ENCODE results near the gene CYP19A1. TPM values are rescaled to one million over a fixed set of nuclear protein-coding genes. Genes with fewer than 3 reads are reported as not detected.

The CYP19A1 gene
- total RNA-seq, 1 experiment from 2014 or later, result not detected

GRCh38 chr15:51346136-51346535 is 7.7 kb upstream of the CYP19A1 start:
- H3K4me3 ChIP-seq (replicated peaks in 1 of 2; ENCODE audit: low read depth in 1 of 2, low read length in 2 of 2), result no peak overlapping the region
- H2AFZ ChIP-seq (ENCODE audit: low read depth, low read length, poor library complexity, severe bottlenecking), result no peak overlapping the region
- intact Hi-C loops (cut with micrococcal nuclease), result no loop called here
- H3K4me2 ChIP-seq (ENCODE audit: low read length), result no peak overlapping the region
- no peak overlapping the region for H3K9ac ChIP-seq (ENCODE audit: low read length)
- H3K79me2 ChIP-seq (ENCODE audit: insufficient read depth, low read length), result no peaks in the 10 kb centered on the region
- H3K36me3 ChIP-seq (ENCODE audit: control insufficient read depth in 1 of 2, insufficient read depth in 2 of 2, low read length in 2 of 2), result no peaks in the 10 kb centered on the region
- DNase-seq (ENCODE audit: low read depth, low spot score) (no peak), ATAC-seq (no peak)
- RAD21 ChIA-PET (ENCODE audit: low non-redundant PET in 1 of 2, low total read pairs in 2 of 2, uncharacterized antibody in 2 of 2, unreplicated experiment in 2 of 2), result no interaction called here
- no TSS peak for BruUV-seq (replicated peaks)
- H3K27me3 ChIP-seq (ENCODE audit: insufficient read depth, low read length), result no peaks in the 10 kb centered on the region
- no peaks in the 10 kb centered on the region for H3K9me2 ChIP-seq (ENCODE audit: insufficient read depth)
- CTCF ChIA-PET, result no interaction called here
- no peak for TF ChIP-seq POLR2AphosphoS5 (IDR thresholded peaks at IDR 0.05; ENCODE audit: low read depth, low read length)
- TF ChIP-seq ZFX (IDR thresholded peaks at IDR 0.05), result no peak
- no peak for TF ChIP-seq RAD21 (IDR thresholded peaks at IDR 0.05; ENCODE audit: low read depth)
- no peak for TF ChIP-seq TCF7L2 (IDR thresholded peaks at IDR 0.05; ENCODE audit: borderline replicate concordance, extremely low read depth, insufficient read depth, insufficient read length)
- TF ChIP-seq EZH2 (IDR thresholded peaks at IDR 0.05), result no peak
- TF ChIP-seq SRF (IDR thresholded peaks at IDR 0.05; ENCODE audit: low read depth), result no peak
- TF ChIP-seq YY1 (IDR thresholded peaks at IDR 0.05; ENCODE audit: extremely low read depth, insufficient replicate concordance, low read depth, low read length), result no peak
- no peak for TF ChIP-seq FOSL1 (IDR thresholded peaks at IDR 0.05; ENCODE audit: low read depth)
- TF ChIP-seq CEBPB (IDR thresholded peaks at IDR 0.05; ENCODE audit: low read depth), result no peak
- no peak for TF ChIP-seq CBX3 (IDR thresholded peaks at IDR 0.05; ENCODE audit: low read depth)
- no peak for TF ChIP-seq MAX (IDR thresholded peaks at IDR 0.05)
- H3K9me3 ChIP-seq (ENCODE audit: control insufficient read depth in 1 of 2, insufficient read depth in 1 of 2, low read depth in 1 of 2, low read length in 2 of 2), result no peaks in the 10 kb centered on the region
- no peak overlapping the region for H3K27ac ChIP-seq (ENCODE audit: low read depth, low read length)
- no peaks in the 10 kb centered on the region for H3K4me1 ChIP-seq (ENCODE audit: control insufficient read depth in 1 of 2, insufficient read depth in 2 of 2, low read length in 2 of 2)
- no peaks in the 10 kb centered on the region for H4K20me1 ChIP-seq (ENCODE audit: insufficient read depth)
- POLR2A ChIA-PET, result no interaction called here

GRCh38 chr15:51343466-51343865 is 5.1 kb upstream of the CYP19A1 start:
- POLR2A ChIA-PET, result no interaction called here

More at GRCh38 chr15:51343466-51343865, 5.1 kb upstream of the CYP19A1 start:
- Histone ChIP-seq H3K27ac (ENCODE audit: low read depth, low read length) (no peak overlapping the region), H3K9me3 (ENCODE audit: control insufficient read depth in 1 of 2, insufficient read depth in 1 of 2, low read depth in 1 of 2, low read length in 2 of 2) (no peaks in the 10 kb centered on the region), H2AFZ (ENCODE audit: low read depth, low read length, poor library complexity, severe bottlenecking) (no peak overlapping the region), H4K20me1 (ENCODE audit: insufficient read depth) (no peaks in the 10 kb centered on the region), H3K4me2 (ENCODE audit: low read length) (no peak overlapping the region), H3K9ac (ENCODE audit: low read length) (no peak overlapping the region), H3K79me2 (ENCODE audit: insufficient read depth, low read length) (no peaks in the 10 kb centered on the region), H3K9me2 (ENCODE audit: insufficient read depth) (no peaks in the 10 kb centered on the region), H3K4me1 (ENCODE audit: control insufficient read depth in 1 of 2, insufficient read depth in 2 of 2, low read length in 2 of 2) (no peaks in the 10 kb centered on the region), H3K4me3 (replicated peaks in 1 of 2; ENCODE audit: low read depth in 1 of 2, low read length in 2 of 2) (no peak overlapping the region), H3K36me3 (ENCODE audit: control insufficient read depth in 1 of 2, insufficient read depth in 2 of 2, low read length in 2 of 2) (no peaks in the 10 kb centered on the region), H3K27me3 (ENCODE audit: insufficient read depth, low read length) (no peaks in the 10 kb centered on the region)
- DNase-seq (ENCODE audit: low read depth, low spot score), result no peak
- TF ChIP-seq ZFX (IDR thresholded peaks at IDR 0.05) (no peak), ZNF274 (IDR thresholded peaks at IDR 0.05; ENCODE audit: low read depth, low read length) (no peak), CTCF (IDR thresholded peaks at IDR 0.05 in 2 of 3, conservative IDR thresholded peaks at IDR 0.05 in 1 of 3; ENCODE audit: borderline replicate concordance in 1 of 3, insufficient read depth in 1 of 3, low read depth in 2 of 3, low read length in 2 of 3) (no peak), RAD21 (IDR thresholded peaks at IDR 0.05; ENCODE audit: low read depth) (no peak), POLR2A (IDR thresholded peaks at IDR 0.05; ENCODE audit: borderline replicate concordance, extremely low read depth, insufficient read depth, insufficient read length) (no peak), SP1 (IDR thresholded peaks at IDR 0.05; ENCODE audit: low read depth) (no peak)
- intact Hi-C loops (cut with micrococcal nuclease), result no loop called here
- CTCF ChIA-PET, result no interaction called here
- RAD21 ChIA-PET (ENCODE audit: low non-redundant PET in 1 of 2, low total read pairs in 2 of 2, uncharacterized antibody in 2 of 2, unreplicated experiment in 2 of 2), result no interaction called here
- no peak for ATAC-seq
- BruUV-seq (replicated peaks), result no TSS peak
